ENCODE measurements around the gene RFX1.
"Not testable (repeated sequence)": the region's sequence is repeated elsewhere in the genome, so short reads cannot be mapped to it uniquely, and the experiment has no call there.

The RFX1 gene

GRCh38 chr19:14027856-14028450, 21.8 kb upstream of the RFX1 start, which contains the start of gene RLN3:
Gene RLN3 (plus strand): TSS chr19:14028148. CDS start chr19:14028205, 57 bp downstream.
- DNase-seq (ENCODE audit: low read depth, low spot score), result no peak

- DNase-seq (ENCODE audit: low read depth, low spot score), result not testable (repeated sequence)
Measured at GRCh38 chr19:14026652-14027192, 20.6 kb upstream of the RFX1 start.

DNA sequence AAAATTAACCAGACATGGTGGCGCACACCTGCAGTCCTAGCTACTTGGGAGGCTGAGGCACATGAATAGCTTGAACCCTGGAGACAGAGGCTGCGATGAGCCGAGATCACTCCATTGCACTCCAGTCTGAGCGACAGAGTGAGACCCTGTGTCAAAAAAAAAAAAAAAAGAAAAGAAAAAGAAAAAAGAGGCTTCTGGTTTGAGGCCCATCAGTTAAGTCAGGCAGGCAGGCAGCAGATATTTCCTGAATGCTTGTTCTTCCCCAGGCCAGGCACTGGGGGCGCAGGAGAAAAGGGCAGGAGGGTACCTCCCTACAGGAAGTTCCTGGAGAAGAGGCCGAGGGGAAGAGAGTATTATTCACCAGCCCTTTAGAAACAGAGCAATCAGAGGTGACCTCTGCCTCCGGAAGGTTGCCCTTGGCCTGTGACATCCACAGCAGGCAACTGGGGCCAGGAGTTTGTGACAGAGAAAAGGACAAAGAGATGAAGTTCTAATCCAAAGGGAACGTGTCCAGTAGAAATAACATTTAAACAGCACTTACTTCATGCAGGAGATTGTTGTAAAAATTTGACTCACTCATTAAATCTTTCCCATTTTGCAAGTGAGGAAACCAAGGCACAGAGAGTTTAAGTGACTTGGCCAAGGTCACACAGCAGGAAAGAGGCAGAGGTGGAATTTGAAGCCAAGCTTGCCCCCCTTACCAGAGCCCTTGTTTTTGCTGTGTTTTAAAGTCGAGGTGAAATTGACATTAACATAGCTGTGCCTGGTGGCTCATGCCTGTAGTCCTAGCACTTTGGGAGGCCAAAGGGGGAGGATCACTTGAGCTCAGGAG, 17.5 kb upstream of the RFX1 start:
- no peak for DNase-seq (ENCODE audit: low read depth, low spot score)

DNA sequence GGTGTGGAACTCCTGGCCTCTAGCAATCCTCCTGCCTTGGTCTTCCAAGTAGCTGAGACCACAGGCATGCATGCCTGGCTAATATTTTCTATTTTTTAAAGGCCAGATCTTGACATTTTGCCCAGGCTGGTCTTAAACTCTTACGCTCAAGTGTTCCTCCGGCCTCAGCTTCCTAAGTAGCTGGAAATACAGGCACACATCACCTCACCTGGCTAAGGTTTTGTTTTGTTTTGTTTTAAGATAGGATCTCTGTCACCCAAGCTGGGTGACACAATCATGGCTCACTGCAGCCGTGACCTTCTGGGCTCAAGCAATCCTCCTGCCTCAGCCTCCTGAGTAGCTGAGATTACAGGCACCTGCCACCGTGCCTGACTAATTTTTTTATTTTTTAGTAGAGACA, 16.3 kb upstream of the RFX1 start:
- no peak for DNase-seq (ENCODE audit: low read depth, low spot score)

- DNase-seq (ENCODE audit: low read depth, low spot score), result no peak
Measured at GRCh38 chr19:14021474-14021873, 15.4 kb upstream of the RFX1 start.

DNA sequence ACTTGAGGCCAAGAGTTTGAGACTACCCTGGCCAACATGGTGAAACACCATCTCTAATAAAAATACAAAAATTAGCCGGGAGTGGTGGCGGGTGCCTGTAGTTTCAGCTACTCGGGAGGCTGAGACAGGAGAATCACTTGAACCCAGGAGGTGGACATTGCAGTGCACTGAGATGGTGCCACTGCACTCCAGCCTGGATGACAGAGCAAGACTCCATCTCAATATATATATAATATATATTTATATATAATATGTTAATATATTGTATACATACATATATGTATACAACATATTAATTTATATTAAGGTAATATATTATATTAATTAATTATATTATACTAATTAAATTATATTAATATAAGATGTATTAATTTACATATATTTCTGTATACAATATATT, 13.6 kb upstream of the RFX1 start:
- not testable (repeated sequence) for DNase-seq (ENCODE audit: low read depth, low spot score)

- DNase-seq (ENCODE audit: low read depth, low spot score), result no peak
Measured at GRCh38 chr19:14019100-14019499, 13.0 kb upstream of the RFX1 start.

GRCh38 chr19:14015524-14016035, 9.5 kb upstream of the RFX1 start:
- no peak for DNase-seq (ENCODE audit: low read depth, low spot score)

- DNase-seq (ENCODE audit: low read depth, low spot score), result no peak
Measured at GRCh38 chr19:14012378-14012915, 6.3 kb upstream of the RFX1 start.

- DNase-seq (ENCODE audit: low read depth, low spot score), result no peak
Measured at GRCh38 chr19:14006766-14007562, 844 bp upstream of the RFX1 start.

DNA sequence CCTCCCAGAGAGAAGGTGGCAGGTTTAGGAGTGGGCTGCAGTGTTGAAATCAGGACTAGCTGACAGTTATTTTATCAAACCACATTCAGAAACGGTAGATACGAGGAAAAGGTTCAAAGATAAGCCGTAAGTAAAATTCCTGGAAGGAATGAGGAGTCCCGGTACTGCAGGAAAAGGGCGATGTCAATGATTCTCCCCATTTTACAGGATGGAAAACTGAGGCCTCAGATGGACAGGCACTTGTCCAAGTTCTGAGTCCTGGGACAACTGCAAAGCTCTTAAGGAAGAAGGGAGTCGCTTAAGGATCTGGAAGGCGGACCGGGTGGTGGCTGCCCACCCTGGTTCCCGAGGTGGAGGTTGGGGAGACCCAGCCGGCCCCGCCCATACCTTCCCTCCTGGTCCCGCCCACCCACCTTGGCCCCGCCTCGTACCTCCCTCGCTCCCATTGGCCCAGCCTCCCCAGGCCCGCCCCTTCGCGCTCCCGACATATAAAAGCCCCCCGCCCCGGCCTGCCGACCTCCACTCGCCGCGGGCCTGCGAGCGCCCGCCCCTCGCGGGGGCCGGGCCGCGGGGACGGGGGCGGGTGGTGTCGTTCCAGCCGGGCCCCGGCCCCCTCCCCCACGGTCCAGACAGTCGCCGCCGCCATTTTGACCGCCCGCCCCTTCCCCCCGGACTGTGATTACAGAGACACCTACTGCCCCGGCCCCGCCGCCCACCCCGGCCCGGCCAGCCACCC, 603 bp downstream of the RFX1 start:
- peak; percentile 80 for DNase-seq (ENCODE audit: low read depth, low spot score)

- no peak for DNase-seq (ENCODE audit: low read depth, low spot score)
Measured at GRCh38 chr19:14004619-14005348, 1.3 kb downstream of the RFX1 start.

- DNase-seq (ENCODE audit: low read depth, low spot score), result no peak
Measured at GRCh38 chr19:14003251-14004055, 2.7 kb downstream of the RFX1 start.

DNA sequence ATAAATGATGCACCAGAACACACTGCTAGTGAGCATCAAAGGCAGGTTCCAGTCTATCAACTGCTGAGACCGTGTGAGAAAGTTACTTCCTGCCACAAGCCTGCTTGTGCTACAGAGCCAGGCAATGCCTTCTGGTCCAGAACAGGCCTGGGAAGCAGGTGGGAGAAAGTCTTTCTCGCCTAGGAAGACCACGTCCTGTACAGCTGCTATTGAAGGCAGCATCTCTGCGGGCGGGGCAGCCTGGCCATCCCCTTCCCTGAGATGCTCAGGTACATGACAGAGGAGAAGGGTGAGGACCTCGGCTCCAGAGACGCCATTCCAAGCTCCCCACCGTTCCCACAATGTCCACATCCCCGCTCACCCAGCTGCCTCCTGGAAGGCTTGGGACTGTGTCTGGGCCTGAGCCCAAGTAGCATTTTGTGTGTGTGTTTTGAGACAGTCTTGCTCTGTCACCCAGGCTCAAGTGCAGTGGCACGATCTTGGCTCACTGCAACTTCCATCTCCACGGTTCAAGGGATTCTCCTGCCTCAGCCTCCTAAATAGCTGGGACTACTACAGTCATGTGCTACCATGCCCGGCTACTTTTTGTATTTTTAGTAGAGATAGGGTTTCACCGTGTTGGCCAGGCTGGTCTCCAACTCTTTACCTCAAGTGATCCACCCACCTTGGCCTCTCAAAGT, 3.4 kb downstream of the RFX1 start:
- no peak for DNase-seq (ENCODE audit: low read depth, low spot score)

- DNase-seq (ENCODE audit: low read depth, low spot score), result no peak
Measured at GRCh38 chr19:14000691-14001375, 5.3 kb downstream of the RFX1 start.

GRCh38 chr19:13999085-13999484, 7.0 kb downstream of the RFX1 start:
- no peak for DNase-seq (ENCODE audit: low read depth, low spot score)

DNA sequence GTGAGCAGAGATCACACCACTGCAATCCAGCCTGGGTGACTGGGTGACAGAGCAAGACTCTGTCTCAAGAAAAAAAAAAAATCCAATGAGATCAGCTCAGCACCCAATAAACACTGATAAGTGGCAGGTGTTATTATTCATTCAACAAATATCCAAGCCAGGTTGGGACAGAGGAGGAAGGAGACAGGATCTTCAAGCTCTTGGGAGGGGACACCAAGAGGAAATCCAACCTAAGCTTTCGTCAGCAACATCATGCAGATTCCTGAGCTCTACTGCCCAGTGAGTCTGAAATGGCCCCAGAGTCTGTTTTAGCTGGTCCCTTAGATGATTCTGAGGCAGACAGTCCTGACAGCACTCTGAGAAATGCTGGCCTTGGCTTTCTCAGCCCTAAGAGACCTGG, 7.7 kb downstream of the RFX1 start:
- DNase-seq (ENCODE audit: low read depth, low spot score), result no peak

DNA sequence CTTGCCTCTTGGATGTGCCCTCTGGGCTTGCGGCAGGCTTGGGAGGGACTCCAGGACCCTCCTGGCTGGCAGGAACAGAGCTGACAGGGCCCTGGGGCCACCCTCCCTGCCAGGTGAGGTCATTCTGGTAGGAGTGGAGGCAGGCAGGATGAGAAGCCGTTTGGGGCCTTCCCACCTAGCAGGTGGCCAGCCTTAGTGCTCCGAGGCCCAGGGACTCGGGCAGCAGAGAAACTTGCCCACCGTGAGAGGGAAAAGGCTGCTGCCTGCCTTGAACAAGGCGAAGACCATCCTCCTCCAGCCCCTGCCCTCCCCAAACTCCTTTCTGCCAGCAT, 8.5 kb downstream of the RFX1 start:
- no peak for DNase-seq (ENCODE audit: low read depth, low spot score)
